ENCODE results near the gene GAA.
"Not testable (repeated sequence)": the region's sequence is repeated elsewhere in the genome, so short reads cannot be mapped to it uniquely, and the experiment has no call there.

The GAA gene

GRCh38 chr17:80145076-80146075 lies 44.0 kb downstream of the GAA start:
- peak; percentile 43 for DNase-seq (ENCODE audit: low spot score)

- DNase-seq (ENCODE audit: low spot score): peak; percentile 20
Measured at GRCh38 chr17:80146121-80147034, 45.0 kb downstream of the GAA start.

GRCh38 chr17:80147035-80147822 lies 45.8 kb downstream of the GAA start, which contains the start of gene EIF4A3:
Gene EIF4A3, minus strand, starts transcription at chr17:80147128. Its CDS starts 167 bp downstream, at chr17:80146961.
- DNase-seq (ENCODE audit: low spot score): peak; percentile 99

GRCh38 chr17:80151333-80151732 lies 50.0 kb downstream of the GAA start:
- DNase-seq (ENCODE audit: low spot score): no peak

GRCh38 chr17:80152081-80152702 lies 50.8 kb downstream of the GAA start:
- DNase-seq (ENCODE audit: low spot score): no peak

- DNase-seq (ENCODE audit: low spot score): no peak
Measured at GRCh38 chr17:80153004-80153403, 51.6 kb downstream of the GAA start.

- no peak for DNase-seq (ENCODE audit: low spot score)
Measured at GRCh38 chr17:80154166-80154565, 52.8 kb downstream of the GAA start.

- not testable (repeated sequence) for DNase-seq (ENCODE audit: low spot score)
Measured at GRCh38 chr17:80155600-80155999, 54.2 kb downstream of the GAA start.

GRCh38 chr17:80158846-80159245 lies 57.5 kb downstream of the GAA start:
- DNase-seq (ENCODE audit: low spot score): no peak

- no peak for DNase-seq (ENCODE audit: low spot score)
Measured at GRCh38 chr17:80160536-80160935, 59.2 kb downstream of the GAA start.

GRCh38 chr17:80163336-80163735 lies 62.0 kb downstream of the GAA start:
- no peak for DNase-seq (ENCODE audit: low spot score)

- DNase-seq (ENCODE audit: low spot score): no peak
Measured at GRCh38 chr17:80164185-80164584, 62.8 kb downstream of the GAA start.

GRCh38 chr17:80166446-80166845 lies 65.1 kb downstream of the GAA start:
- no peak for DNase-seq (ENCODE audit: low spot score)

- no peak for DNase-seq (ENCODE audit: low spot score)
Measured at GRCh38 chr17:80168371-80168770, 67.0 kb downstream of the GAA start.

GRCh38 chr17:80169107-80169506 lies 67.7 kb downstream of the GAA start:
- no peak for DNase-seq (ENCODE audit: low spot score)
